ENCODE results near the gene EXOC2.

The EXOC2 gene

GRCh38 chr6:692858-693722 is at the start of gene EXOC2:
Gene EXOC2 (minus strand): TSS chr6:693139. CDS start chr6:637818, 55,321 bp downstream.
- DNase-seq = peak; percentile 33

- DNase-seq = no peak
Observed at GRCh38 chr6:741410-742339, 48.7 kb upstream of the EXOC2 start.

- DNase-seq = no peak
Observed at GRCh38 chr6:736657-737446, 43.9 kb upstream of the EXOC2 start.

GRCh38 chr6:733431-734219 is 40.7 kb upstream of the EXOC2 start:
- DNase-seq = no peak

- no peak for DNase-seq
Observed at GRCh38 chr6:731924-732323, 39.0 kb upstream of the EXOC2 start.

GRCh38 chr6:729606-730320 is 36.8 kb upstream of the EXOC2 start:
- DNase-seq = no peak

- no peak for DNase-seq
Observed at GRCh38 chr6:727856-728255, 34.9 kb upstream of the EXOC2 start.

GRCh38 chr6:723540-723939 is 30.6 kb upstream of the EXOC2 start:
- DNase-seq = no peak

- no peak for DNase-seq
Observed at GRCh38 chr6:722608-723007, 29.7 kb upstream of the EXOC2 start.

- peak; percentile 64 for DNase-seq
Observed at GRCh38 chr6:722077-722524, 29.2 kb upstream of the EXOC2 start.

- DNase-seq = no peak
Observed at GRCh38 chr6:718345-718744, 25.4 kb upstream of the EXOC2 start.

- DNase-seq = no peak
Observed at GRCh38 chr6:717135-717534, 24.2 kb upstream of the EXOC2 start.

- no peak for DNase-seq
Observed at GRCh38 chr6:715709-716491, 23.0 kb upstream of the EXOC2 start.

- DNase-seq = no peak
Observed at GRCh38 chr6:714100-714499, 21.2 kb upstream of the EXOC2 start.

- no peak for DNase-seq
Observed at GRCh38 chr6:713351-713750, 20.4 kb upstream of the EXOC2 start.

GRCh38 chr6:712805-713204 is 19.9 kb upstream of the EXOC2 start:
- DNase-seq = no peak

GRCh38 chr6:711925-712324 is 19.0 kb upstream of the EXOC2 start:
- no peak for DNase-seq

GRCh38 chr6:710601-711571 is 17.9 kb upstream of the EXOC2 start:
- no peak for DNase-seq

GRCh38 chr6:709471-710056 is 16.6 kb upstream of the EXOC2 start:
- DNase-seq = no peak
